OCI-LY7 (cell line): Measurements from ENCODE around the gene KREMEN1. TPM values are rescaled to one million over a fixed set of nuclear protein-coding genes. Genes with fewer than 3 reads are reported as not detected.

ENCODE experiments used
- BruUV-seq: library from RNA; stranded (reverse); fragments of 400-500 nt; replicated peaks from 2 replicates; lab custom pipeline; 2021; lab: Mats Ljungman, UMichigan
- CTCF ChIA-PET: fragments of 300-600 bp; sonication (Branson Sonifier 250); formaldehyde crosslinking; loops from one replicate; lab custom pipeline; 2022; ENCODE audit warnings: antibody characterized with exemption; ENCODE audit not compliant: unreplicated experiment; lab: Charles Lee
- POLR2A ChIA-PET: fragments of 300-600 bp; sonication (Branson Sonifier 250); formaldehyde crosslinking; loops from one replicate; lab custom pipeline; 2022; ENCODE audit warnings: antibody characterized with exemption; lab: Charles Lee
- DNase-seq: peaks from one replicate; pipeline ENCODE4 v3.0.0-alpha.2; 2015; ENCODE audit warnings: low spot score
- H2AFZ ChIP-seq: fragments of 200-600 bp; sonication (generic), shearing (Covaris generic); 2 replicates; pipeline ENCODE4 v1.6.1; 2014; ENCODE audit warnings: mild to moderate bottlenecking, antibody characterized with exemption, low read length, moderate library complexity
- H3K27ac ChIP-seq: fragments of 200-600 bp; sonication (generic); 2 replicates; pipeline ENCODE4 v1.5.1; 2014; ENCODE audit warnings: mixed run types, low read depth, mild to moderate bottlenecking, moderate library complexity, low read length, inconsistent platforms; ENCODE audit not compliant: poor library complexity, severe bottlenecking
- H3K36me3 ChIP-seq: fragments of 200-600 bp; sonication (generic); 2 replicates; pipeline ENCODE4 v1.6.1; 2014; ENCODE audit warnings: mild to moderate bottlenecking, antibody characterized with exemption, low read length, moderate library complexity, mixed read lengths; ENCODE audit not compliant: insufficient read depth
- H3K4me1 ChIP-seq: fragments of 200-600 bp; sonication (generic); 2 replicates; pipeline ENCODE4 v1.5.1; 2014; ENCODE audit warnings: mild to moderate bottlenecking, low read length; ENCODE audit not compliant: insufficient read depth, poor library complexity, severe bottlenecking
- H3K4me2 ChIP-seq: fragments of 200-600 bp; sonication (generic); 2 replicates; pipeline ENCODE4 v1.6.1; 2014; ENCODE audit warnings: mild to moderate bottlenecking, low read length
- H3K4me3 ChIP-seq: fragments of 200-600 bp; sonication (generic); 2 replicates; pipeline ENCODE4 v1.5.1; 2014; ENCODE audit warnings: mild to moderate bottlenecking, low read depth, low read length; ENCODE audit not compliant: poor library complexity, severe bottlenecking
- H3K79me2 ChIP-seq: fragments of 200-600 bp; sonication (generic); 2 replicates; pipeline ENCODE4 v1.6.1; 2016; ENCODE audit warnings: low read depth, mild to moderate bottlenecking, low read length, moderate library complexity, mixed read lengths; ENCODE audit not compliant: insufficient read depth
- H3K9me2 ChIP-seq: fragments of 200-600 bp; sonication (generic); 2 replicates; pipeline ENCODE4 v1.6.1; 2016; ENCODE audit warnings: mild to moderate bottlenecking, low read length, mixed read lengths; ENCODE audit not compliant: insufficient read depth
- H3K9me3 ChIP-seq: fragments of 200-600 bp; sonication (generic); 2 replicates; pipeline ENCODE4 v1.6.1; 2014; ENCODE audit warnings: mild to moderate bottlenecking, mixed run types, low read length, mixed read lengths
- H4K20me1 ChIP-seq: fragments of 200-600 bp; sonication (generic); 2 replicates; pipeline ENCODE4 v1.6.1; 2014; ENCODE audit warnings: mild to moderate bottlenecking, antibody characterized with exemption, low read length, moderate library complexity, mixed read lengths; ENCODE audit not compliant: insufficient read depth
- CTCF ChIP-seq: fragments of 200-600 bp; sonication (generic); conservative IDR thresholded peaks from 2 replicates; pipeline ENCODE4 v1.5.1; 2014; ENCODE audit warnings: mild to moderate bottlenecking, antibody characterized with exemption, low read length, moderate library complexity, mixed read lengths
- EZH2phosphoT487 ChIP-seq: fragments of 200-600 bp; sonication (generic); IDR thresholded peaks from 2 replicates; pipeline ENCODE4 v1.6.1; 2018; ENCODE audit warnings: low read depth, borderline replicate concordance, mild to moderate bottlenecking, mixed run types, antibody characterized with exemption, low read length, moderate library complexity, mixed read lengths
- intact Hi-C: fragments of 100-400 bp; cut with micrococcal nuclease; formaldehyde crosslinking; loops from one replicate; pipeline ENCODE4 v1.10.0; 2022; ENCODE audit not compliant: unreplicated experiment
- total RNA-seq, 2 experiments: library from RNA; depleted of rRNA in 1 of 2; stranded (reverse); fragments of >200 nt in 1 of 2; shearing (Covaris generic) in 1 of 2; gene quantifications; 2 replicates each; pipeline ENCODE4 v1.2.3, GENCODE V29; 2014 to 2022

The KREMEN1 gene
- total RNA-seq, 2 experiments from 2014 or later, result not detected

- Histone ChIP-seq H3K4me1 (peaks cover 8% of the 10 kb centered on the region), H3K36me3 (no peaks in the 10 kb centered on the region), H4K20me1 (no peaks in the 10 kb centered on the region), H3K79me2 (no peaks in the 10 kb centered on the region), H3K9me2 (no peaks in the 10 kb centered on the region), H3K9me3 (no peaks in the 10 kb centered on the region), H3K4me3 (no peak overlapping the region), H3K4me2 (no peak overlapping the region), H2AFZ (no peak overlapping the region), H3K27ac (no peak overlapping the region)
- DNase-seq, result no peak
- ChIA-PET POLR2A (no interaction called here), CTCF (no interaction called here)
- no TSS peak for BruUV-seq
- intact Hi-C loops, result no loop called here
- no peak for TF ChIP-seq CTCF
- TF ChIP-seq EZH2phosphoT487, result no peak
These were observed 127.0 kb downstream of the KREMEN1 start for GRCh38 chr22:29199702-29200400.

- Histone ChIP-seq H3K9me3 (no peaks in the 10 kb centered on the region), H4K20me1 (no peaks in the 10 kb centered on the region), H2AFZ (no peak overlapping the region), H3K36me3 (no peaks in the 10 kb centered on the region), H3K9me2 (no peaks in the 10 kb centered on the region), H3K4me2 (no peak overlapping the region), H3K27ac (no peak overlapping the region), H3K4me3 (no peak overlapping the region), H3K4me1 (peaks cover 8% of the 10 kb centered on the region), H3K79me2 (no peaks in the 10 kb centered on the region)
- TF ChIP-seq CTCF (no peak), EZH2phosphoT487 (no peak)
- DNase-seq, result no peak
- intact Hi-C loops, result no loop called here
- ChIA-PET POLR2A (interaction anchor here (1.3 kb wide), 1 partner anchor 70 kb away, joined by 3 read pairs; no protein-coding TSS in a partner anchor), CTCF (no interaction called here)
- no TSS peak for BruUV-seq
These were observed 128.1 kb downstream of the KREMEN1 start for GRCh38 chr22:29200901-29201300.

GRCh38 chr22:29201782-29202181 is 128.9 kb downstream of the KREMEN1 start:
- TF ChIP-seq EZH2phosphoT487 (no peak), CTCF (no peak)
- H3K9me3 ChIP-seq, result no peaks in the 10 kb centered on the region
- no peak overlapping the region for H3K4me3 ChIP-seq
- H3K79me2 ChIP-seq, result no peaks in the 10 kb centered on the region
- no peaks in the 10 kb centered on the region for H3K36me3 ChIP-seq
- H3K9me2 ChIP-seq, result no peaks in the 10 kb centered on the region
- no peak overlapping the region for H3K27ac ChIP-seq
- DNase-seq, result no peak
- H2AFZ ChIP-seq, result no peak overlapping the region
- ChIA-PET CTCF (no interaction called here), POLR2A (interaction anchor here (1.3 kb wide), 1 partner anchor 69 kb away, joined by 3 read pairs; no protein-coding TSS in a partner anchor)
- H3K4me2 ChIP-seq, result no peak overlapping the region
- H4K20me1 ChIP-seq, result no peaks in the 10 kb centered on the region
- no TSS peak for BruUV-seq
- H3K4me1 ChIP-seq, result peaks cover 8% of the 10 kb centered on the region
- intact Hi-C loops, result loop anchor here (1.0 kb wide), 1 partner anchor 44 kb away; no protein-coding TSS in a partner anchor
